Ascending aorta (tissue), 2 donors: Measurements from ENCODE around the gene SIN3A. TPM values are rescaled to one million over a fixed set of nuclear protein-coding genes. Genes with fewer than 3 reads are reported as not detected.

ENCODE experiments used
- DNase-seq, 2 donors: peaks; one replicate each; pipeline ENCODE4 v3.0.0-alpha.2; 2019; ENCODE audit warnings: low spot score in 2 of 2
- H3K27ac ChIP-seq, 2 donors: fragments of 200-600 bp; sonication (generic); one replicate each; pipeline ENCODE4 v1.5.1; 2016 to 2017; ENCODE audit warnings: mild to moderate bottlenecking in 1 of 2
- H3K27me3 ChIP-seq: fragments of 200-600 bp; sonication (generic); one replicate; pipeline ENCODE4 v1.5.1; 2017
- H3K36me3 ChIP-seq, 2 donors: fragments of 200-600 bp; sonication (generic); one replicate each; pipeline ENCODE4 v1.5.1; 2016
- H3K4me1 ChIP-seq, 2 donors: fragments of 200-600 bp; sonication (generic); one replicate each; pipeline ENCODE4 v1.5.1; 2016 to 2017; ENCODE audit warnings: mild to moderate bottlenecking in 1 of 2
- H3K4me3 ChIP-seq, 2 donors: fragments of 200-600 bp; sonication (generic); one replicate each; pipeline ENCODE4 v1.5.1; 2016 to 2017; ENCODE audit warnings: mild to moderate bottlenecking in 1 of 2
- H3K9me3 ChIP-seq, 2 donors: fragments of 200-600 bp; sonication (generic); one replicate each; pipeline ENCODE4 v1.5.1; 2016
- CTCF ChIP-seq, 3 experiments: fragments of 200-600 bp in 2 of 3; fragments of 450-650 bp in 1 of 3; sonication (generic) in 2 of 3; IDR thresholded peaks; one replicate each; pipeline ENCODE4 v1.5.1; 2016 to 2019; ENCODE audit warnings: antibody characterized with exemption in 3 of 3, mild to moderate bottlenecking in 1 of 3, moderate library complexity in 1 of 3
- intact Hi-C: fragments of 100-400 bp; cut with DNase I; formaldehyde crosslinking; loops from one replicate; pipeline ENCODE4 v1.15.1; 2023
- total RNA-seq: library from RNA; depleted of rRNA; stranded (reverse); fragments of >200 nt; gene quantifications from one replicate; pipeline ENCODE4 v1.1.0, GENCODE V29; 2016

Gene SIN3A
- total RNA-seq, 1 donor from 2014 or later, result 41.0 TPM

DNA sequence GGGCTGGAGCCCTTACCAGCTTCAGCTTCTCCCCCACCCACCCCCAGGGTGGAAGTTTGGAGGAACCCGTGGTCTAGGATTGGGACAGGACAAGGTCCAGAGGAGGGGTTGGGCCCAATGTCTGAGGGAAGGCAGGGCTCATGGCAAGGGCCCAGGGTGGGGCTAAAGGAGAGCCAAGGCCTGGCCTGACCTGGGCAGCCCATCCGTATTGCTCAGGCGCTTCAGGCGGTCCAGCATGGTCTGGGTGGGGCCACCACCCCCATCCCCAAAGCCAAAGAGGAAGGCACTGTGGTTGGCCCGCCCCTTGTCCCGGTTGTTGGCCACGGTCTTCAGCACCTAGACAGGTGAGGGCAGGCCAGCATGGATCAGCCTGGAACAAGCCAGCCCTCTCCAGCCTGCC lies 90.6 kb downstream of the SIN3A start:
- Histone ChIP-seq H3K36me3 (peaks cover 69 to 97% of the 10 kb centered on the region in 2 donors), H3K4me3 (no peak overlapping the region), H3K27me3 (no peaks in the 10 kb centered on the region), H3K9me3 (no peaks in the 10 kb centered on the region), H3K4me1 (no peaks in the 10 kb centered on the region), H3K27ac (no peak overlapping the region)
- TF ChIP-seq CTCF (IDR thresholded peaks at IDR 0.05), result no peak
- no peak for DNase-seq
- intact Hi-C loops, result loop anchor here (10.0 kb wide), 1 partner anchor 336 kb away; the partner anchor contains the start of gene PPCDC

DNA sequence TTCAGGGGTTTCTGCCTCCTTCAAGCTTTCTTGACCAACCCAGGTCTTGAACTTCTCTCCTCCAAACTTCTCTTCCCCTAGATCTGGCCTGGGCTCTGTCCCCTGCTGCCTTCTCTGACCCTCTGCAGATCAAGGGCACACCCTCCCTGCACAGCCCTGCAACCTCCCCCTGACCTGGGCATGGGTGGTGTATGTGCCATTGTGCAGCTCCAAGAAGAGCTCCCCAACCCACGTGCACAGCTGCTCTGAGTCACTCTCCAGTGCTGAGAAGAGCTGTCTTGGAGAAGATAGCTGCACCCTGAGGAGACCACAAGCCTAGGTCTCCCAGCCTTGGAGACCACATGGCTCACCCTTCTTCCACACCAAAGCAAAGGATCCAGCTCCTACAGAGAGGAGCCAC lies 91.1 kb downstream of the SIN3A start:
- Histone ChIP-seq H3K9me3 (no peaks in the 10 kb centered on the region), H3K4me3 (no peak overlapping the region), H3K27me3 (no peaks in the 10 kb centered on the region), H3K36me3 (peaks cover 69 to 98% of the 10 kb centered on the region in 2 donors), H3K4me1 (no peaks in the 10 kb centered on the region), H3K27ac (no peak overlapping the region)
- no peak for TF ChIP-seq CTCF (IDR thresholded peaks at IDR 0.05)
- intact Hi-C loops, result loop anchor here (10.0 kb wide), 1 partner anchor 336 kb away; the partner anchor contains the start of gene PPCDC
- no peak for DNase-seq

DNA sequence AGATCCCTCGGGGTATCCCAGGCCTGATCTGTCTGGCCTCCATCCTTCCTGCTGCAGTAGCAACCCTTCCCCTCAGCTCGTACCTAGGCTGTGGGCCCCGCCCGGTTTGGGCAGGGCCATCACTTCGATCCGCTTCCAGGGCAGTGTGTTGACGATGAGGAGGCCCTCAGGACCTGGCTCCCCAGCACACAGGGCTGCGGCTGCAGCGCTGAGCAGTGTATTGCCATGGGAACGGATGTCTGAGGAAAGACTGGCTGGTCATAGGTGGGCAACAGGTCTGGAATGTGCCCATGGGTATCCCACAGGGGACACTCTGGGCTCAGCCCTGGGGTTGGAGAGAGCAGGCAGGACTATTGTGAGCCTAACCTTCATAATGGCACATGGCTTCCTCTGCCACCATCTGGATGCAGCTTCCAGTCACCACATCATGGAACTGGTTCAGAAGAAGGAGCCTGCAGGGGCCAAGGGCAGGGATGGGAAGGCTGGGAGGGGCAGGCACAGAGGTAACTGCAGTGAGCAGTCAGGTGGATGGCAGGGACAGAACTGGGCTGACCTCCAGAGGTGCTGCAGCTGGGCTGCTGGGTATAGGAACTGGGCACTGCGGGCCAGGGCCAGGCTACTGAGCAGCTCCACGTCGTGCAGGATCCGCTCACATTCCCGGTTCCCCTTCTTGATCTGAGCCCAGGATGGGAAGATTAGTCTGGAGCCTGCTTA lies 91.8 kb downstream of the SIN3A start:
- no peak for DNase-seq

GRCh38 chr15:75358771-75359536 lies 92.5 kb downstream of the SIN3A start:
- DNase-seq, result no peak
- no peak for TF ChIP-seq CTCF (IDR thresholded peaks at IDR 0.05)
- Histone ChIP-seq H3K27me3 (no peaks in the 10 kb centered on the region), H3K27ac (no peak overlapping the region), H3K9me3 (no peaks in the 10 kb centered on the region), H3K4me3 (no peak overlapping the region), H3K36me3 (peaks cover 58 to 94% of the 10 kb centered on the region in 2 donors), H3K4me1 (no peaks in the 10 kb centered on the region)
- intact Hi-C loops, result no loop called here

More for the DNA sequence above, 91.8 kb downstream of the SIN3A start:
- Histone ChIP-seq H3K27ac (no peak overlapping the region), H3K4me3 (no peak overlapping the region), H3K27me3 (no peaks in the 10 kb centered on the region), H3K9me3 (no peaks in the 10 kb centered on the region), H3K4me1 (no peaks in the 10 kb centered on the region), H3K36me3 (peaks cover 65 to 98% of the 10 kb centered on the region in 2 donors)
- TF ChIP-seq CTCF (IDR thresholded peaks at IDR 0.05), result no peak
- intact Hi-C loops, result loop anchor here (10.0 kb wide), 1 partner anchor 335 kb away; the partner anchor contains the start of gene PPCDC

- Histone ChIP-seq H3K27ac (no peak overlapping the region), H3K4me3 (no peak overlapping the region), H3K36me3 (peaks cover 52 to 86% of the 10 kb centered on the region in 2 donors), H3K9me3 (no peaks in the 10 kb centered on the region), H3K4me1 (no peaks in the 10 kb centered on the region), H3K27me3 (no peaks in the 10 kb centered on the region)
- TF ChIP-seq CTCF (IDR thresholded peaks at IDR 0.05), result no peak
- DNase-seq, result no peak
- intact Hi-C loops, result no loop called here
Observed at GRCh38 chr15:75357976-75358673, 93.4 kb downstream of the SIN3A start.
